Heart left ventricle (tissue), 16 donors: ENCODE measurements around the gene GAS2L2. TPM values are rescaled to one million over a fixed set of nuclear protein-coding genes. Genes with fewer than 3 reads are reported as not detected.
A peak's percentile ranks its signal among the peaks of the same experiment; 100 is the strongest.

Source experiments
- ATAC-seq, 4 donors: fragments of 200-7000 bp; cut with Tn5 transposase; one replicate each; pipeline ENCODE4 v1.9.1; 2020 to 2022; ENCODE audit warnings: moderate library complexity in 4 of 4, mild to moderate bottlenecking in 3 of 4, moderate number of reproducible peaks in 1 of 4
- DNase-seq, 5 donors: peaks; one replicate each; pipeline ENCODE4 v3.0.0-alpha.2; 2020
- H3K27ac ChIP-seq, 12 donors: fragments of 200-600 bp; sonication (generic) in 4 of 12; one replicate each; pipeline versions ENCODE4 v1.5.0 to v1.8.0; 2016 to 2022; ENCODE audit warnings: mild to moderate bottlenecking in 2 of 12
- H3K27me3 ChIP-seq, 9 donors: fragments of 200-600 bp; sonication (generic) in 2 of 9; one replicate each; pipeline versions ENCODE4 v1.5.1 to v1.8.0; 2016 to 2022; ENCODE audit warnings: mild to moderate bottlenecking in 3 of 9
- H3K36me3 ChIP-seq, 9 donors: fragments of 200-600 bp; sonication (generic) in 2 of 9; one replicate each; pipeline versions ENCODE4 v1.5.0 to v1.8.0; 2018 to 2022; ENCODE audit warnings: mild to moderate bottlenecking in 2 of 9
- H3K4me1 ChIP-seq, 12 donors: fragments of 200-600 bp; sonication (generic) in 4 of 12; one replicate each; pipeline versions ENCODE4 v1.5.0 to v1.8.0; 2016 to 2022; ENCODE audit warnings: mild to moderate bottlenecking in 3 of 12
- H3K4me3 ChIP-seq, 12 donors: fragments of 200-600 bp; sonication (generic) in 4 of 12; one replicate each; pipeline versions ENCODE4 v1.5.0 to v1.8.0; 2017 to 2022; ENCODE audit warnings: mild to moderate bottlenecking in 9 of 12, moderate library complexity in 4 of 12
- H3K9me3 ChIP-seq, 12 donors: fragments of 200-600 bp; sonication (generic) in 4 of 12; one replicate each; pipeline versions ENCODE4 v1.5.0 to v1.8.0; 2016 to 2022; ENCODE audit warnings: mild to moderate bottlenecking in 1 of 12
- POLR2A ChIP-seq, 2 donors: fragments of 450-650 bp; IDR thresholded peaks; one replicate each; pipeline ENCODE4 v1.6.1; 2017; ENCODE audit warnings: antibody characterized with exemption in 2 of 2, mild to moderate bottlenecking in 2 of 2, moderate library complexity in 2 of 2
- WGBS, 4 donors: extraction: QIAGEN DNeasy Blood & Tissue Kit in 2 of 4; methylation state at CpG; one replicate each; pipeline versions ENCODE4 v1.1.5 to v1.1.7; 2013 to 2018; 5-methylcytosine and 5-hydroxymethylcytosine counted together
- intact Hi-C, 10 donors: fragments of 100-400 bp; cut with DNase I; formaldehyde crosslinking; loops; one replicate each; pipeline versions ENCODE4 v1.11.1 to v1.14.2; 2022
- polyA plus RNA-seq, 2 donors: library from polyadenylated mRNA; stranded (reverse); fragments of 200-250 nt; gene quantifications; one replicate each; pipeline ENCODE4 v1.2.3, GENCODE V29; 2013
- total RNA-seq, 9 donors: library from RNA; depleted of rRNA in 2 of 9; stranded (reverse); fragments of >200 nt in 2 of 9; fragmentation: NEBNext Ultra II Directional in 3 of 9; extraction: Animal tissue kit (Norgen Biotek cat#: 25700) in 3 of 9; gene quantifications; one replicate each; pipeline versions ENCODE4 v1.1.0 to v1.2.4, GENCODE V29; 2016 to 2023
- TF ChIP-seq, protein P1 (sequence below), 12 donors: fragments of 200-600 bp; sonication (generic) in 4 of 12; IDR thresholded peaks; one replicate each; pipeline versions ENCODE4 v1.5.0 to v1.8.0; 2018 to 2022; ENCODE audit warnings: antibody characterized with exemption in 12 of 12, mild to moderate bottlenecking in 5 of 12
- donor health status: ischemic (EF 13 %, LVEDD 7.1; RV severe dilation, severe dysfunction).
- donor health status: healthy with polysubstance abuse.
- donor health status: DM: no; HTN: yes; CAD: no.
- donor health status: DM: no; HTN: no; CAD: no.
- donor health status: ischemic (EF 25% LVEDD 6.9; RV normal size, moderate dysfunction).
- donor health status: ischemic (EF 25% LVEDD 5.7; RV mildly dilated, moderate dysfunction).
- donor health status: healthy.
- donor health status: DM: yes; HTN: yes; CAD: no.
- donor health status: ischemic (EF 35%, LVEDD 5.7; RV mildly dilated, moderate dysfunction).
- donor health status: nonischemic (EF 11% LVEDD 7.7; RV severe dilation, severe dysfunction).
- donor health status: DM: yes; HTN: yes; CAD: no.
- donor health status: PGD.
- donor health status: ischemic (EF 29% LVEDD 5.4; RV normal size, mild dysfunction).
- donor health status: nonischemic (EF 23%, LVEDD 6.1; RV moderate dilation, normal function).

Gene GAS2L2
- total and polyA plus RNA-seq, 11 donors, result 0.06 to 0.28 (median 0.11) TPM; not detected in 6

DNA sequence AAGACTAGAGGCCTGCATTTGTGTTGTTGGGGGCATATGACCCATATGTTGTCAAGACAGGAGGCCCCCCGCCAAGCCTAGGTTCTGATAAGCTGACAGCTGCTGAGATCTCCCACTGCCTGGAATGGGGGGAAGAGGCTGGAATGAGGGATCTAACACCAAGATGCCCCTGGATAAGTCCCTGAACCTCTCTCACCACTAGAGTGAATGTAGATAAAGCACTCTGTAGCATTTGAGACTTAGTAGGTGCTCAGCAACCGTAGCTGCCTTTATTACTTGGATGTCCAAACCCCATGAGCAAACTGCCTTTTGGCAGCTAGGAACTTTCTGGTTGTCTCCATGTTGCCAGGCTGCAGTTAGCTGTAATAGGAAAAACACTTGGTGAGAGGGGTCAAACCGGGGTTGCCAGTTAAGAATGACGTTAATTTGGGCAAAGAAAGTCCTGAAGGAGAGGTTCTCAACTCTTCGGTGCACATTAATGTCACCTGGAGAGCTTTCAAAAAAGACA is 26.0 kb downstream of the GAS2L2 start:
- TF ChIP-seq, protein P1, sequence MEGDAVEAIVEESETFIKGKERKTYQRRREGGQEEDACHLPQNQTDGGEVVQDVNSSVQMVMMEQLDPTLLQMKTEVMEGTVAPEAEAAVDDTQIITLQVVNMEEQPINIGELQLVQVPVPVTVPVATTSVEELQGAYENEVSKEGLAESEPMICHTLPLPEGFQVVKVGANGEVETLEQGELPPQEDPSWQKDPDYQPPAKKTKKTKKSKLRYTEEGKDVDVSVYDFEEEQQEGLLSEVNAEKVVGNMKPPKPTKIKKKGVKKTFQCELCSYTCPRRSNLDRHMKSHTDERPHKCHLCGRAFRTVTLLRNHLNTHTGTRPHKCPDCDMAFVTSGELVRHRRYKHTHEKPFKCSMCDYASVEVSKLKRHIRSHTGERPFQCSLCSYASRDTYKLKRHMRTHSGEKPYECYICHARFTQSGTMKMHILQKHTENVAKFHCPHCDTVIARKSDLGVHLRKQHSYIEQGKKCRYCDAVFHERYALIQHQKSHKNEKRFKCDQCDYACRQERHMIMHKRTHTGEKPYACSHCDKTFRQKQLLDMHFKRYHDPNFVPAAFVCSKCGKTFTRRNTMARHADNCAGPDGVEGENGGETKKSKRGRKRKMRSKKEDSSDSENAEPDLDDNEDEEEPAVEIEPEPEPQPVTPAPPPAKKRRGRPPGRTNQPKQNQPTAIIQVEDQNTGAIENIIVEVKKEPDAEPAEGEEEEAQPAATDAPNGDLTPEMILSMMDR (IDR thresholded peaks at IDR 0.05), result no peak
- no peak for TF ChIP-seq POLR2A (IDR thresholded peaks at IDR 0.05)
- H3K27me3 ChIP-seq, result no peaks in the 10 kb centered on the region
- no peaks in the 10 kb centered on the region for H3K9me3 ChIP-seq
- H3K27ac ChIP-seq, result peak overlapping the region in 3 of 12 donors; percentile 19 to 33 (median 29)
- 63 to 69% (median 64%) methylated on average over 5 of the region's 5 CpGs for WGBS, 4 donors
- H3K36me3 ChIP-seq, result peaks cover 0 to 59% (median 36%) of the 10 kb centered on the region in 9 donors
- intact Hi-C loops, result no loop called here
- no peak overlapping the region for H3K4me3 ChIP-seq
- ATAC-seq (peak in 1 of 4 donors; percentile 14), DNase-seq (no peak)
- H3K4me1 ChIP-seq, result peaks cover 0 to 39% (median 21%) of the 10 kb centered on the region in 12 donors

DNA sequence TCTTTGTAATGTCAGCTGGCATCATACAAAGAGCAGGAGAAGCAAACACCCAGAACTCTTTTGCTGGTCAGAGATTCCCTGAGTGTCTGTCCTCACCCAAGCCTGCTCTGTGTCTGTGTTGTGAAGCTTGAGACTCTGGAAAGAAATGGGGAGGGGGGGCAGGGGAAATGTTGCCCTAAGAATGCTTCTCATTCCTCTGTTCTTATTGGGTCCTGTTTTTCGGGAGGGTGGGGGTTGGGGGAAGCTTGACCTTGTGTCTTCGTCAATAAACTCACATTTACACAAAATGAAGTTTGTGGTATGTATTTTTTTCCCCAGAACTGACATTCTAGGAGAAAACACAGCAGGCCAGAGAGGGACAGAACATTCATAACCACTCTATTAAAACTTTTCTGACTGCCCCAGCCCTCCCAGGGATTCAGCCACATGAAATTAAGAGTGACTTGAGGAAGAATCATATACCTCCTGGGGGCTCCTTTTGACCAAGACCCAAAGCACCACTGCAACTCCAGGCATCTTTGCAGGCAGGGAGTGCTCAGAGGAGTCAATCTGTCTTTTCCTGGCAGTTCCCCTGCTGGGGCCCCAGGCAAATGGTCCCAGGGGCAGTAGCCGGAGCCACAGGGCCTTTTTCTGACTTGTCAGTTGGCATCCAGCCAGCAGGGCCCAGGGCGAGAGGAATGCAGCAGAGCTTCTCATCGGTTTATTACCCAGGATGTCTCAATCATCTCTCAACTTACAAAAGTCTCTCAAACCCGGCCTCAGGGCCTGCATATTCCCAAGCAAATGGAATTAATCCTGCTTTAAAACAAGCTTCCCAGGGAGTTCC is 26.7 kb downstream of the GAS2L2 start:
- peak overlapping the region in 4 of 12 donors; percentile 19 to 48 (median 31) for H3K27ac ChIP-seq
- ATAC-seq, result peak in 3 of 4 donors; percentile 23 to 34 (median 26)
- WGBS, 4 donors, result 34 to 41% (median 39%) methylated on average over 6 of the region's 6 CpGs
- no peaks in the 10 kb centered on the region for H3K9me3 ChIP-seq
- no peaks in the 10 kb centered on the region for H3K27me3 ChIP-seq
- H3K4me1 ChIP-seq, result peaks cover 0 to 32% (median 19%) of the 10 kb centered on the region in 12 donors
- intact Hi-C loops, result no loop called here
- H3K36me3 ChIP-seq, result peaks cover 0 to 65% (median 40%) of the 10 kb centered on the region in 9 donors
- DNase-seq, result peak in 4 of 5 donors; percentile 60 to 78 (median 70)
- H3K4me3 ChIP-seq, result no peak overlapping the region
- TF ChIP-seq, protein P1 (IDR thresholded peaks at IDR 0.05), result no peak
- TF ChIP-seq POLR2A (IDR thresholded peaks at IDR 0.05), result no peak

DNA sequence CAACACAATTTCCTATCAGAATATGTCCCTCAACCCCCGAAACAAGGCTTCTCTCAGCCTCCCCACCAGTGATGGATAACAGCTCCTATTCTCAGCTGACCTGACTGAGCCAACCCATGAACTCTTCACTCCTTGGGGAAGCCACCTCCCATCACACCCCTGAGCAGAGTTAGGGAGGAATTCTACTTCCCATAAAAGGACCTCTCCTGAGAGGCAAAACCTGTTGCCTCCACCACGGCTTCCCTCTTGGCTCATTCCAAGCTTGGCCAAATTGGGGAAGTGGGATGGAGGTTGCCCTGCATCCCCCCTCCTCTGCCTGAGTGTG is 27.3 kb downstream of the GAS2L2 start:
- H3K4me1 ChIP-seq, result peaks cover 0 to 27% (median 14%) of the 10 kb centered on the region in 12 donors
- no peaks in the 10 kb centered on the region for H3K9me3 ChIP-seq
- 71 to 83% (median 78%) methylated on average over 2 of the region's 2 CpGs for WGBS, 4 donors
- DNase-seq (no peak), ATAC-seq (no peak)
- intact Hi-C loops, result no loop called here
- no peak overlapping the region for H3K4me3 ChIP-seq
- H3K27me3 ChIP-seq, result no peaks in the 10 kb centered on the region
- TF ChIP-seq, protein P1 (IDR thresholded peaks at IDR 0.05), result no peak
- TF ChIP-seq POLR2A (IDR thresholded peaks at IDR 0.05), result no peak
- H3K27ac ChIP-seq, result peak overlapping the region in 1 of 12 donors; percentile 48
- H3K36me3 ChIP-seq, result peaks cover 0 to 71% (median 40%) of the 10 kb centered on the region in 9 donors

DNA sequence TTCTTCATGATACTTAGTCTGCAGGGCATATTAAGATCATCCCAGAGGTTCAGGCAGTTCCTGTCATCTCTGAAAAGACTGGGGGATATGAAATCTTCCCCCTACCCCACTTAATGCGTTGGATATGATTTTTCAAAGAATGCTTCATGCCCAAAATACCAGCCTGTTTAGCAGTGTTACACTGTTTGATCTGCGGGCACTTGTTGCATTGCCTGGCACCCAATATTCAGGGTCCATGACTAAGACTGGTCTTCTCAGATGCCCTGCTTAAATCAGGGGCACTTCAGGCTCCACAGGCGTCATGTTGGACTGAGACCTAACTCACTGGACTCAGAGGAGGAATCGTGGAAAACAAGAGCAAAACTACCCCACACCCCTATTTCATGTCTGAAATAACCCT is 28.0 kb downstream of the GAS2L2 start:
- intact Hi-C loops, result no loop called here
- WGBS, 4 donors, result 92 to 95% (median 94%) methylated on average over 4 of the region's 4 CpGs
- Histone ChIP-seq H3K4me1 (peaks cover 0 to 22% (median 11%) of the 10 kb centered on the region in 12 donors), H3K36me3 (peaks cover 0 to 74% (median 42%) of the 10 kb centered on the region in 9 donors), H3K27ac (no peak overlapping the region), H3K27me3 (no peaks in the 10 kb centered on the region), H3K9me3 (no peaks in the 10 kb centered on the region), H3K4me3 (no peak overlapping the region)
- TF ChIP-seq, protein P1 (IDR thresholded peaks at IDR 0.05), result no peak
- TF ChIP-seq POLR2A (IDR thresholded peaks at IDR 0.05), result no peak
- ATAC-seq, result no peak
- no peak for DNase-seq
